Fibroblast of lung (primary cell): Measurements from ENCODE around the gene ACSS1.

Experiments
- CTCF ChIP-seq, 2 donors: IDR thresholded peaks in 1 of 2; conservative IDR thresholded peaks in 1 of 2; 1 replicate in 1 of 2; 2 replicates in 1 of 2; pipeline ENCODE4 v1.5.1; 2011 to 2012; ENCODE audit warnings: low read length in 2 of 2, control low read depth in 1 of 2, inconsistent platforms in 1 of 2, low read depth in 1 of 2, mild to moderate bottlenecking in 1 of 2
- EZH2 ChIP-seq: IDR thresholded peaks from 2 replicates; pipeline ENCODE4 v1.5.1; 2012; ENCODE audit warnings: low read length, control low read depth, mild to moderate bottlenecking; ENCODE audit errors: missing control alignments

GRCh38 chr20:25061103-25061799 lies 3.3 kb upstream of the ACSS1 start:
- TF ChIP-seq CTCF (conservative IDR thresholded peaks at IDR 0.05 in 1 of 2, IDR thresholded peaks at IDR 0.05 in 1 of 2; ENCODE audit: low read depth in 1 of 2, low read length in 2 of 2), result no peak
- no peak for TF ChIP-seq EZH2
